Prostate gland (tissue), 2 donors: Measurements from ENCODE around the gene SVOP. TPM values are rescaled to one million over a fixed set of nuclear protein-coding genes. Genes with fewer than 3 reads are reported as not detected.

Experiments
- DNase-seq: peaks from one replicate; pipeline ENCODE4 v3.0.0-alpha.2; 2019; ENCODE audit warnings: low spot score
- H3K27ac ChIP-seq, 2 donors: fragments of 200-600 bp; sonication (generic); 2 replicates each; pipeline ENCODE4 v1.5.1; 2017 to 2019
- H3K27me3 ChIP-seq: fragments of 200-600 bp; sonication (generic); replicated peaks from 2 replicates; pipeline ENCODE4 v1.5.1; 2019; ENCODE audit not compliant: insufficient read depth
- H3K36me3 ChIP-seq, 2 donors: fragments of 200-600 bp; sonication (generic); 1 replicate in 1 of 2; 2 replicates in 1 of 2; pipeline versions ENCODE4 v1.5.1 to v1.8.1; 2017 to 2019
- H3K4me1 ChIP-seq: fragments of 200-600 bp; sonication (generic); replicated peaks from 2 replicates; pipeline ENCODE4 v1.5.1; 2019
- H3K4me3 ChIP-seq, 2 donors: fragments of 200-600 bp; sonication (generic); 2 replicates each; pipeline ENCODE4 v1.5.1; 2017 to 2019
- H3K9me3 ChIP-seq: fragments of 200-600 bp; sonication (generic); 2 replicates; pipeline ENCODE4 v1.5.1; 2017
- POLR2A ChIP-seq: fragments of 450-650 bp; IDR thresholded peaks from one replicate; pipeline ENCODE4 v1.6.1; 2016; ENCODE audit warnings: antibody characterized with exemption, mild to moderate bottlenecking
- POLR2AphosphoS5 ChIP-seq: sonication (generic); formaldehyde crosslinking; IDR thresholded peaks from one replicate; pipeline ENCODE4 v1.6.1; 2017; ENCODE audit warnings: antibody characterized with exemption
- WGBS: methylation state at CpG from one replicate; pipeline ENCODE4 v1.1.5; 2018; 5-methylcytosine and 5-hydroxymethylcytosine counted together
- intact Hi-C: fragments of 100-400 bp; cut with DNase I; formaldehyde crosslinking; loops from one replicate; pipeline ENCODE4 v1.14.2; 2022
- total RNA-seq, 2 donors: library from RNA; depleted of rRNA; stranded (reverse); fragments of >200 nt; gene quantifications; one replicate each; pipeline ENCODE4 v1.1.0, GENCODE V29; 2016
- TF ChIP-seq, protein P1 (sequence below), 4 experiments: fragments of 200-600 bp in 2 of 4; fragments of 450-650 bp in 2 of 4; sonication (generic) in 2 of 4; IDR thresholded peaks; 1 replicate in 3 of 4; 2 replicates in 1 of 4; pipeline ENCODE4 v1.5.1; 2016 to 2019; ENCODE audit warnings: antibody characterized with exemption in 4 of 4, mild to moderate bottlenecking in 2 of 4, moderate library complexity in 2 of 4

Gene SVOP, protein sequence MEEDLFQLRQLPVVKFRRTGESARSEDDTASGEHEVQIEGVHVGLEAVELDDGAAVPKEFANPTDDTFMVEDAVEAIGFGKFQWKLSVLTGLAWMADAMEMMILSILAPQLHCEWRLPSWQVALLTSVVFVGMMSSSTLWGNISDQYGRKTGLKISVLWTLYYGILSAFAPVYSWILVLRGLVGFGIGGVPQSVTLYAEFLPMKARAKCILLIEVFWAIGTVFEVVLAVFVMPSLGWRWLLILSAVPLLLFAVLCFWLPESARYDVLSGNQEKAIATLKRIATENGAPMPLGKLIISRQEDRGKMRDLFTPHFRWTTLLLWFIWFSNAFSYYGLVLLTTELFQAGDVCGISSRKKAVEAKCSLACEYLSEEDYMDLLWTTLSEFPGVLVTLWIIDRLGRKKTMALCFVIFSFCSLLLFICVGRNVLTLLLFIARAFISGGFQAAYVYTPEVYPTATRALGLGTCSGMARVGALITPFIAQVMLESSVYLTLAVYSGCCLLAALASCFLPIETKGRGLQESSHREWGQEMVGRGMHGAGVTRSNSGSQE
- under 1 TPM in 1 of 2 donors, not detected in 1; 0.06 TPM for total RNA-seq

DNA sequence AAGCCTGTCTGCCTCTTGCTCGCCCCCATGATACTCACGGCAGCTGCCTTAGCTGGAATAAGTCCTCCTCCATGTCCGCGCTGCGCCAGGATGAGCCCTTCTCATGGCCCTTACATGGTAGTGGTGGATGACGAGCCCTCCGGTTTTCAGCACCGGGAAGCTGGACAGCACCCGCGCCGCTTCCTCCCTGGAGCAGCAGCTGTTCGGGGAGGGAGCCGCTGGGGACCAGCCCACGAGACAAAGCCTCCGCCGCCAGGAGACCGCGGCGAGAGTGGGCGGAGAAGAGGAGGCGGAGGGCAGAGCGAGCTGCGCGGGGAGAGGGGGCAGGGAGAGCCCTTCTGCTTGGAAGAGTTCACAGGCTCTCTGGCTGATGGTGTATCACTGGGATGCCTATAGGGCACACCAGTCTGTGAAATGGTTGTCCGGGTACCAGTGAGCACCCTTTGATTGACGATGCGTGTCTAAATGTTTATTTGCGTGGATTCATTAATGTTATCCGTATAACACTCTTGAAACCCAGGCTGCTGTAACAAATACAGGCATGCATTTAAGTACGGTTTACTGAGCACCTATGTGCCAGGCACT lies at the start of gene SVOP:
Gene SVOP (minus strand): TSS at position 273 of the 585 bp plus-strand sequence. CDS start 200 bp downstream, at position 73.
- peak; percentile 46 for DNase-seq
- Histone ChIP-seq H3K36me3 (no peaks in the 10 kb centered on the region), H3K9me3 (no peaks in the 10 kb centered on the region), H3K27me3 (no peaks in the 10 kb centered on the region), H3K4me3 (no peak within 1 kb of the TSS), H3K27ac (no peak within 1 kb of the TSS), H3K4me1 (no peaks in the 10 kb centered on the region)
- intact Hi-C loops, result no loop called here
- WGBS, result 8% methylated on average over 21 of the region's 30 CpGs
- TF ChIP-seq, protein P1, sequence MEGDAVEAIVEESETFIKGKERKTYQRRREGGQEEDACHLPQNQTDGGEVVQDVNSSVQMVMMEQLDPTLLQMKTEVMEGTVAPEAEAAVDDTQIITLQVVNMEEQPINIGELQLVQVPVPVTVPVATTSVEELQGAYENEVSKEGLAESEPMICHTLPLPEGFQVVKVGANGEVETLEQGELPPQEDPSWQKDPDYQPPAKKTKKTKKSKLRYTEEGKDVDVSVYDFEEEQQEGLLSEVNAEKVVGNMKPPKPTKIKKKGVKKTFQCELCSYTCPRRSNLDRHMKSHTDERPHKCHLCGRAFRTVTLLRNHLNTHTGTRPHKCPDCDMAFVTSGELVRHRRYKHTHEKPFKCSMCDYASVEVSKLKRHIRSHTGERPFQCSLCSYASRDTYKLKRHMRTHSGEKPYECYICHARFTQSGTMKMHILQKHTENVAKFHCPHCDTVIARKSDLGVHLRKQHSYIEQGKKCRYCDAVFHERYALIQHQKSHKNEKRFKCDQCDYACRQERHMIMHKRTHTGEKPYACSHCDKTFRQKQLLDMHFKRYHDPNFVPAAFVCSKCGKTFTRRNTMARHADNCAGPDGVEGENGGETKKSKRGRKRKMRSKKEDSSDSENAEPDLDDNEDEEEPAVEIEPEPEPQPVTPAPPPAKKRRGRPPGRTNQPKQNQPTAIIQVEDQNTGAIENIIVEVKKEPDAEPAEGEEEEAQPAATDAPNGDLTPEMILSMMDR (IDR thresholded peaks at IDR 0.05), result no peak
- TF ChIP-seq POLR2A (no peak), POLR2AphosphoS5 (peak; percentile 51)

DNA sequence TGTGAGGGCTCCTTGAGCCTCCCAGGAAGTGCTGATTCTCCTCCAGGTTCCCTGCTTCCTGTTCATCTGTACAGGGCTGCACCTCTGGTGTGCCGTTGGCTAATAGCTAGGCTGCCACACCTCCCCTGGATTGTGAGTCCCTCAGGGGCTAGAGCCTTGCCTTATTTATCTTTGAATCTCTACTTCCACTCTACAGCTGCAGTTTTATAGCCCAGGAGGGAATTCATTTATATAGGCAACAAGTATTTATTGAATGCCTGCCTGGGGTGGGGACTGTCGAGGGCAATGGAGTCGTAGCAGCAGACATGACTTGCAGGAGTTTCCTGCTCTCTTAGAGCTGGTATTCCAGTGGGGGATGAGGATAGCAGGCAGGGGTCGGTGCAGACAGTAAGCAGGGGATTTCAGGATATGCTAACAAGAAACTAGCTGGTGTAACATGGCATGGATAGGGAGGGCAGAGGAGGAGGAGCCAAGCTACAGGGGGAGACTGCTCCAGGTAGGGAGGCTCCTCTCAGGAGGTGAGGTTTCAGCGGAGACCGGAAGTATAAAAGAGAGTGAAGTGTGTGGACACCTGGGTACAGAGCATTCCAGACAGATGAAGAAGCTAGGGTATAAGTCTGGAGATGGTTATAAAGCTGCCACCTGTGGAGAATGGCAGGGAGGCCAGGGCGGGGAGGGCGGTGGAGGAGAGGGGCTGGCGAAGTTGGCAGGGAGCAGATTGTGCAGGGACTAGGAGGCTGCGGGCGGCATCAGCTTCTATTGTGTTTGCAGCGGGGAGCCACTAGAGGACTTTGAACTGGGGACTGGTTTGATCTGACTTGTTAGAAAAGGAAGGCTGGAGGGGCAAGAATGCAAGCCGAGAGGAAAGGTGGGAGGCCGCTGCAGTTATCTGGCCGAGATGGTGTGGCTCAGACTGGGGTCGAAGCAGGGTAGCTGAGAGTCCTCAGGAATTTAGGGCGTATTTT lies 48.7 kb upstream of the SVOP start:
- H3K36me3 ChIP-seq, result peaks cover 2 to 11% of the 10 kb centered on the region in 2 donors
- TF ChIP-seq, protein P1 (IDR thresholded peaks at IDR 0.05), result no peak
- TF ChIP-seq POLR2A, result no peak
- no peak for TF ChIP-seq POLR2AphosphoS5
- no peaks in the 10 kb centered on the region for H3K4me1 ChIP-seq
- no peaks in the 10 kb centered on the region for H3K27me3 ChIP-seq
- H3K27ac ChIP-seq, result no peak overlapping the region
- intact Hi-C loops, result no loop called here
- H3K4me3 ChIP-seq, result no peak overlapping the region
- no peak for DNase-seq
- WGBS, result 55% methylated on average over 17 of the region's 17 CpGs
- H3K9me3 ChIP-seq, result no peaks in the 10 kb centered on the region

DNA sequence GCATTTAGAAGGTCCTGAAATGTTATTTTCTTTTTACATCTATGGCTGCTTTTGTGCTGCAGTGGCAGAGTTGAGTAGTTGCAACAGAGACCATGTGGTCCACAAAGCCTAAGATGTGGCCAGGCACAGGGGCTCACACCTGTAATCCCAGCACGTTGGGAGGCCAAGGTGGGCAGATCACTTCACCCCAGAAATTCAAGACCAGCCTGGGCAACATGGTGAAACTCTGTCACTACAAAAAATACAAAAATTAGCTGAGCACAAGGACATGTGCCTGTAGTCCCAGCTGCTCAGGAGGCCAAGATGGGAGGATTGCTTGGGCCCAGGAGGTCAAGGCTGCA lies 45.0 kb upstream of the SVOP start:
- Histone ChIP-seq H3K27me3 (no peaks in the 10 kb centered on the region), H3K27ac (no peak overlapping the region), H3K9me3 (no peaks in the 10 kb centered on the region), H3K4me3 (no peak overlapping the region), H3K36me3 (peaks cover 0 to 7% of the 10 kb centered on the region in 2 donors), H3K4me1 (no peaks in the 10 kb centered on the region)
- intact Hi-C loops, result no loop called here
- WGBS, result 69% methylated on average over 1 of the region's 1 CpG
- no peak for TF ChIP-seq POLR2AphosphoS5
- TF ChIP-seq, protein P1 (IDR thresholded peaks at IDR 0.05), result no peak
- DNase-seq, result no peak

DNA sequence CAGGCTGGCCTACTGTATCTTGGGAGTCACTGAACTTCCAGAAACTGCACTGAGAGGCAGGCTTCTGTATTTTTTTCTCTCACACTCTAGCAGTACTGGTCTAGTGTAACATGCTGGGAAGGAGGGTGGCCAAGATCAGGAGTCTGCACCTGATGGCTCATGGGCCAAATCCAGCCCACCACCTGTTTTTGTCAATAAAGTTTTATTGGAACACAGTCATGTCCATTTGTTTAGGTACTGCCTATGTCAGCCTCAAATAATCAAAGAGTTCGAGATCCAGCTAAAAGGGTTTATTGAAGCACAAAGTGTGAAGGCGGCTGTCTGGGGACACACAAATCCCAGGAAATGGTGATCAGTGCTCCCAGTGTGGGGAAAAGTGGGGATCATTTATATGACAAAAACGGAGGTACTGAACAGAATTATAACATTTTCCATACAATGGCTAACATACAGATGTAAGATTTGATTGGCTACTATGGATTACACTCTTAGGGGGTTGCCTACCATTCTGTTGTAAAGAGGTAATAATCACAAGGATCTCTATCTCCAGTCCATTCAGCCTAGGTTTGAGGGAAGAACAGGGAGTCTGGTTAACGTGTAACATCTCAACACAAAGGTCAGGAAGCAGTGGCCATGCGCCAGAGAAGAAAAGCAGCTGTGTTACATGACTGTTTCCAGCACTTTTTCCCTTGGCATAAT lies 44.4 kb upstream of the SVOP start:
- intact Hi-C loops, result no loop called here
- no peaks in the 10 kb centered on the region for H3K4me1 ChIP-seq
- no peak for DNase-seq

More for the DNA sequence above, 44.4 kb upstream of the SVOP start:
- H3K36me3 ChIP-seq, result peaks cover 0 to 7% of the 10 kb centered on the region in 2 donors
- 85% methylated on average over 5 of the region's 5 CpGs for whole genome bisulfite sequencing
- TF ChIP-seq, protein P1 (IDR thresholded peaks at IDR 0.05), result no peak
- no peak for TF ChIP-seq POLR2AphosphoS5
- TF ChIP-seq POLR2A, result no peak
- no peaks in the 10 kb centered on the region for H3K27me3 ChIP-seq
- no peak overlapping the region for H3K4me3 ChIP-seq
- H3K9me3 ChIP-seq, result no peaks in the 10 kb centered on the region
- H3K27ac ChIP-seq, result no peak overlapping the region
